ENCODE measurements around the gene LGI1. TPM values are rescaled to one million over a fixed set of nuclear protein-coding genes. Genes with fewer than 3 reads are reported as not detected.

The LGI1 gene
- total and polyA plus RNA-seq, 2 experiments from 2014 or later, result 0.56 to 2.6 TPM

DNA sequence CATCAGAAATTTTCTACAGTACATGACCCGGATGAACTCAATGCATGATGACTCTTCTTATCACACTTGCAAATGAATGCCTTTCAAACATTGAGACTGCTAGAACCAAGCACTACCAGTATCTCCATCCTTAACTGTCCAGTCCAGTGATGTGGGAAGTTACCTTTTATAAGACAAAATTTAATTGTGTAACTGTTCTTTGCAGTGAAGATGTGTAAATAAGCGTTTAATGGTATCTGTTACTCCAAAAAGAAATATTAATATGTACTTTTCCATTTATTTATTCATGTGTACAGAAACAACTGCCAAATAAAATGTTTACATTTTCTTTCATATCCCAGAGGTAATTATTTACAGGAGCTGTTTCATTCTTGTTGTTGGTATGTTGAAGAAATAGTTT, 40.1 kb downstream of the LGI1 start:
- no peak overlapping the region for H3K27ac ChIP-seq
- no peaks in the 10 kb centered on the region for H3K36me3 ChIP-seq (replicated peaks; ENCODE audit: insufficient read depth, low read depth)
- no peaks in the 10 kb centered on the region for H3K4me1 ChIP-seq (ENCODE audit: insufficient read depth)
- no peaks in the 10 kb centered on the region for H3K9me2 ChIP-seq (replicated peaks; ENCODE audit: insufficient read depth)
- no peak overlapping the region for H3K4me2 ChIP-seq
- H2AFZ ChIP-seq, result no peak overlapping the region
- TF ChIP-seq EZH2phosphoT487 (IDR thresholded peaks at IDR 0.05; ENCODE audit: low read depth, severe bottlenecking, unreplicated experiment) (no peak), EZH2 (IDR thresholded peaks at IDR 0.05; ENCODE audit: borderline replicate concordance) (no peak)
- TF ChIP-seq, protein P1, sequence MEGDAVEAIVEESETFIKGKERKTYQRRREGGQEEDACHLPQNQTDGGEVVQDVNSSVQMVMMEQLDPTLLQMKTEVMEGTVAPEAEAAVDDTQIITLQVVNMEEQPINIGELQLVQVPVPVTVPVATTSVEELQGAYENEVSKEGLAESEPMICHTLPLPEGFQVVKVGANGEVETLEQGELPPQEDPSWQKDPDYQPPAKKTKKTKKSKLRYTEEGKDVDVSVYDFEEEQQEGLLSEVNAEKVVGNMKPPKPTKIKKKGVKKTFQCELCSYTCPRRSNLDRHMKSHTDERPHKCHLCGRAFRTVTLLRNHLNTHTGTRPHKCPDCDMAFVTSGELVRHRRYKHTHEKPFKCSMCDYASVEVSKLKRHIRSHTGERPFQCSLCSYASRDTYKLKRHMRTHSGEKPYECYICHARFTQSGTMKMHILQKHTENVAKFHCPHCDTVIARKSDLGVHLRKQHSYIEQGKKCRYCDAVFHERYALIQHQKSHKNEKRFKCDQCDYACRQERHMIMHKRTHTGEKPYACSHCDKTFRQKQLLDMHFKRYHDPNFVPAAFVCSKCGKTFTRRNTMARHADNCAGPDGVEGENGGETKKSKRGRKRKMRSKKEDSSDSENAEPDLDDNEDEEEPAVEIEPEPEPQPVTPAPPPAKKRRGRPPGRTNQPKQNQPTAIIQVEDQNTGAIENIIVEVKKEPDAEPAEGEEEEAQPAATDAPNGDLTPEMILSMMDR (IDR thresholded peaks at IDR 0.05; ENCODE audit: poor library complexity), result no peak
- no peaks in the 10 kb centered on the region for H3K9me3 ChIP-seq (ENCODE audit: low read depth)
- H3K79me2 ChIP-seq, result no peaks in the 10 kb centered on the region
- no peaks in the 10 kb centered on the region for H4K20me1 ChIP-seq (ENCODE audit: insufficient read depth, poor library complexity, severe bottlenecking)
- DNase-seq (ENCODE audit: low spot score), result no peak
- no peak overlapping the region for H3K4me3 ChIP-seq
- WGBS (ENCODE audit: low lambda C conversion rate, missing lambda C conversion rate), result 87% methylated on average over 2 of the region's 2 CpGs
- H3K27me3 ChIP-seq, result no peaks in the 10 kb centered on the region

- 77% methylated on average over 5 of the region's 5 CpGs for WGBS (ENCODE audit: low lambda C conversion rate, missing lambda C conversion rate)
- no peaks in the 10 kb centered on the region for H3K4me1 ChIP-seq (ENCODE audit: insufficient read depth)
- H2AFZ ChIP-seq, result no peak overlapping the region
- peaks cover 3% of the 10 kb centered on the region for H3K27me3 ChIP-seq
- H3K4me2 ChIP-seq, result no peak overlapping the region
- no peak overlapping the region for H3K27ac ChIP-seq
- H4K20me1 ChIP-seq (ENCODE audit: insufficient read depth, poor library complexity, severe bottlenecking), result no peaks in the 10 kb centered on the region
- no peaks in the 10 kb centered on the region for H3K36me3 ChIP-seq (replicated peaks; ENCODE audit: insufficient read depth, low read depth)
- H3K79me2 ChIP-seq, result no peaks in the 10 kb centered on the region
- no peaks in the 10 kb centered on the region for H3K9me3 ChIP-seq (ENCODE audit: low read depth)
- H3K4me3 ChIP-seq, result no peak overlapping the region
- TF ChIP-seq, protein P1 (IDR thresholded peaks at IDR 0.05; ENCODE audit: poor library complexity), result no peak
- TF ChIP-seq EZH2 (IDR thresholded peaks at IDR 0.05; ENCODE audit: borderline replicate concordance) (no peak), EZH2phosphoT487 (IDR thresholded peaks at IDR 0.05; ENCODE audit: low read depth, severe bottlenecking, unreplicated experiment) (no peak)
- no peaks in the 10 kb centered on the region for H3K9me2 ChIP-seq (replicated peaks; ENCODE audit: insufficient read depth)
- no peak for DNase-seq (ENCODE audit: low spot score)
Measured at GRCh38 chr10:93799155-93799708, 41.5 kb downstream of the LGI1 start.

- TF ChIP-seq, protein P1 (IDR thresholded peaks at IDR 0.05; ENCODE audit: poor library complexity), result no peak
- TF ChIP-seq EZH2phosphoT487 (IDR thresholded peaks at IDR 0.05; ENCODE audit: low read depth, severe bottlenecking, unreplicated experiment) (no peak), EZH2 (IDR thresholded peaks at IDR 0.05; ENCODE audit: borderline replicate concordance) (no peak)
- no peaks in the 10 kb centered on the region for H3K4me1 ChIP-seq (ENCODE audit: insufficient read depth)
- H3K4me3 ChIP-seq, result no peak overlapping the region
- no peak overlapping the region for H3K4me2 ChIP-seq
- H3K9me3 ChIP-seq (ENCODE audit: low read depth), result no peaks in the 10 kb centered on the region
- no peak overlapping the region for H2AFZ ChIP-seq
- peaks cover 7% of the 10 kb centered on the region for H3K27me3 ChIP-seq
- DNase-seq (ENCODE audit: low spot score), result no peak
- H3K36me3 ChIP-seq (replicated peaks; ENCODE audit: insufficient read depth, low read depth), result no peaks in the 10 kb centered on the region
- no peaks in the 10 kb centered on the region for H3K9me2 ChIP-seq (replicated peaks; ENCODE audit: insufficient read depth)
- no peaks in the 10 kb centered on the region for H4K20me1 ChIP-seq (ENCODE audit: insufficient read depth, poor library complexity, severe bottlenecking)
- no peaks in the 10 kb centered on the region for H3K79me2 ChIP-seq
- no peak overlapping the region for H3K27ac ChIP-seq
Measured at GRCh38 chr10:93804200-93804599, 46.5 kb downstream of the LGI1 start.

DNA sequence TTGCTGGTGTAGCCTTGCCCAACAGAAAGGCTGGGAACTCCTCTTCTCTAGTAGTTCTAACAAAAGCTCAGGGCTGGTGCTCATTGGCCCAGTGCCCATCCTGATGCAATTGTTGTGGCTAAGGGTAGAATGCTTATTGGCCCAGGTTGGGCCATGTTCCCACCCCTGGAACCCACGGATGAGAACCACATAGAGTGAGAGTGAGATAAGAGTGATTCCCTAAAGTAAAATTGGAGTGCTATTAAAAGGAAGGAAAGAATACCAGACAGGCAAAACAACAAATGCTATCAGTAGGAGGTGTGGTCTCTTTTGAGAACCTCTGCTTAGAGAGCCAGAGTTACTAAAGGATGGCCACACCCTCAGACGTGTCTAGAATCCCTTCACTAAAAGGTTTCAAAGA, 49.2 kb downstream of the LGI1 start:
- DNase-seq (ENCODE audit: low spot score), result no peak
- WGBS (ENCODE audit: low lambda C conversion rate, missing lambda C conversion rate), result 66% methylated on average over 2 of the region's 2 CpGs
- H3K36me3 ChIP-seq (replicated peaks; ENCODE audit: insufficient read depth, low read depth), result no peaks in the 10 kb centered on the region
- H3K4me2 ChIP-seq, result no peak overlapping the region
- no peaks in the 10 kb centered on the region for H4K20me1 ChIP-seq (ENCODE audit: insufficient read depth, poor library complexity, severe bottlenecking)
- no peak overlapping the region for H3K27ac ChIP-seq
- H3K4me3 ChIP-seq, result no peak overlapping the region
- H2AFZ ChIP-seq, result no peak overlapping the region
- H3K9me2 ChIP-seq (replicated peaks; ENCODE audit: insufficient read depth), result no peaks in the 10 kb centered on the region
- H3K4me1 ChIP-seq (ENCODE audit: insufficient read depth), result no peaks in the 10 kb centered on the region
- no peaks in the 10 kb centered on the region for H3K79me2 ChIP-seq
- TF ChIP-seq EZH2 (IDR thresholded peaks at IDR 0.05; ENCODE audit: borderline replicate concordance), result no peak
- TF ChIP-seq, protein P1 (IDR thresholded peaks at IDR 0.05; ENCODE audit: poor library complexity), result no peak
- no peak for TF ChIP-seq EZH2phosphoT487 (IDR thresholded peaks at IDR 0.05; ENCODE audit: low read depth, severe bottlenecking, unreplicated experiment)
- peaks cover 7% of the 10 kb centered on the region for H3K27me3 ChIP-seq
- no peaks in the 10 kb centered on the region for H3K9me3 ChIP-seq (ENCODE audit: low read depth)
